H7 (cell line): ENCODE results near the gene RETREG2. TPM values are rescaled to one million over a fixed set of nuclear protein-coding genes. Genes with fewer than 3 reads are reported as not detected.

Experiments
- DNase-seq: peaks from one replicate; pipeline ENCODE4 v3.0.0; 2012
- H3K27me3 ChIP-seq: 2 replicates; pipeline ENCODE4 v1.6.0; 2011; ENCODE audit warnings: mild to moderate bottlenecking, low read length; ENCODE audit not compliant: control insufficient read depth, insufficient read depth
- H3K36me3 ChIP-seq: replicated peaks from 2 replicates; pipeline ENCODE4 v1.5.1; 2011; ENCODE audit warnings: low read length; ENCODE audit not compliant: control insufficient read depth, insufficient read depth
- H3K4me3 ChIP-seq: 2 replicates; pipeline ENCODE4 v1.5.1; 2011; ENCODE audit warnings: low read depth, mild to moderate bottlenecking, control low read depth, low read length, moderate library complexity; ENCODE audit not compliant: insufficient read depth
- total RNA-seq: library from RNA; depleted of rRNA; stranded (reverse); fragments of >200 nt; shearing (Covaris generic); gene quantifications from 2 replicates; pipeline ENCODE4 v1.2.3, GENCODE V29; 2014

RETREG2 gene
- total RNA-seq, 1 experiment from 2014 or later, result 64.5 TPM

GRCh38 chr2:219160186-219161017, 17.7 kb upstream of the RETREG2 start, which contains the start of gene NHEJ1:
Gene NHEJ1, minus strand, starts transcription at chr2:219160815. Its CDS starts 2,453 bp downstream, at chr2:219158362.
- Histone ChIP-seq H3K27me3 (peaks cover 1% of the 10 kb centered on the region; the same call in 1 of the 2 replicates), H3K36me3 (no peaks in the 10 kb centered on the region), H3K4me3 (peak within 1 kb of the TSS; percentile 73)

GRCh38 chr2:219161097-219161496, 17.0 kb upstream of the RETREG2 start:
- Histone ChIP-seq H3K4me3 (peak overlapping the region; percentile 73), H3K27me3 (peaks cover 1% of the 10 kb centered on the region; the same call in 1 of the 2 replicates), H3K36me3 (no peaks in the 10 kb centered on the region)
- no peak for DNase-seq

More at GRCh38 chr2:219160186-219161017, 17.7 kb upstream of the RETREG2 start, which contains the start of gene NHEJ1:
- peak; percentile 99 for DNase-seq

- Histone ChIP-seq H3K27me3 (peaks cover 1% of the 10 kb centered on the region; the same call in 1 of the 2 replicates), H3K4me3 (no peak overlapping the region), H3K36me3 (no peaks in the 10 kb centered on the region)
- DNase-seq, result no peak
Observed at GRCh38 chr2:219163156-219163555, 14.9 kb upstream of the RETREG2 start.

GRCh38 chr2:219165058-219165911, 12.8 kb upstream of the RETREG2 start:
- Histone ChIP-seq H3K4me3 (no peak overlapping the region), H3K36me3 (no peaks in the 10 kb centered on the region), H3K27me3 (peaks cover 1% of the 10 kb centered on the region; the same call in 1 of the 2 replicates)
- DNase-seq, result peak; percentile 25

- Histone ChIP-seq H3K4me3 (no peak overlapping the region), H3K27me3 (peaks cover 1% of the 10 kb centered on the region; the same call in 1 of the 2 replicates), H3K36me3 (no peaks in the 10 kb centered on the region; the same call in 1 of the 2 replicates)
- peak; percentile 23 for DNase-seq
Observed at GRCh38 chr2:219167997-219168396, 10.1 kb upstream of the RETREG2 start.

GRCh38 chr2:219168526-219168925, 9.5 kb upstream of the RETREG2 start:
- no peak for DNase-seq
- Histone ChIP-seq H3K4me3 (no peak overlapping the region), H3K36me3 (no peaks in the 10 kb centered on the region; the same call in 1 of the 2 replicates), H3K27me3 (peaks cover 1% of the 10 kb centered on the region; the same call in 1 of the 2 replicates)

GRCh38 chr2:219168932-219169331, 9.1 kb upstream of the RETREG2 start:
- Histone ChIP-seq H3K36me3 (no peaks in the 10 kb centered on the region; the same call in 1 of the 2 replicates), H3K4me3 (no peak overlapping the region), H3K27me3 (peaks cover 1% of the 10 kb centered on the region; the same call in 1 of the 2 replicates)
- DNase-seq, result no peak

- no peaks in the 10 kb centered on the region; the same call in 1 of the 2 replicates for H3K27me3 ChIP-seq
- no peak within 1 kb of the TSS for H3K4me3 ChIP-seq
- DNase-seq, result no peak
- H3K36me3 ChIP-seq, result peaks cover 4% of the 10 kb centered on the region
Observed at GRCh38 chr2:219169930-219170654, 8.0 kb upstream of the RETREG2 start, which contains the start of gene SLC23A3. Gene SLC23A3, minus strand, starts transcription at chr2:219170029. Its CDS starts 45 bp downstream, at chr2:219169984.

- peak; percentile 80 for DNase-seq
- Histone ChIP-seq H3K36me3 (peaks cover 4% of the 10 kb centered on the region), H3K27me3 (no peaks in the 10 kb centered on the region; the same call in 1 of the 2 replicates), H3K4me3 (no peak overlapping the region)
Observed at GRCh38 chr2:219171231-219171651, 6.8 kb upstream of the RETREG2 start.

GRCh38 chr2:219172231-219173154, 5.6 kb upstream of the RETREG2 start:
- no peaks in the 10 kb centered on the region; the same call in 1 of the 2 replicates for H3K27me3 ChIP-seq
- peak; percentile 21 for DNase-seq
- peaks cover 4% of the 10 kb centered on the region for H3K36me3 ChIP-seq
- no peak overlapping the region for H3K4me3 ChIP-seq

GRCh38 chr2:219173176-219173575, 4.9 kb upstream of the RETREG2 start:
- DNase-seq, result no peak
- peaks cover 4% of the 10 kb centered on the region for H3K36me3 ChIP-seq
- no peak overlapping the region for H3K4me3 ChIP-seq
- H3K27me3 ChIP-seq, result no peaks in the 10 kb centered on the region; the same call in 1 of the 2 replicates

GRCh38 chr2:219174146-219174545, 3.9 kb upstream of the RETREG2 start:
- peaks cover 4% of the 10 kb centered on the region for H3K36me3 ChIP-seq
- H3K27me3 ChIP-seq, result no peaks in the 10 kb centered on the region; the same call in 1 of the 2 replicates
- no peak for DNase-seq
- H3K4me3 ChIP-seq, result no peak overlapping the region

GRCh38 chr2:219174801-219175200, 3.3 kb upstream of the RETREG2 start:
- peak; percentile 6 for DNase-seq
- Histone ChIP-seq H3K4me3 (no peak overlapping the region), H3K27me3 (no peaks in the 10 kb centered on the region)

More at GRCh38 chr2:219174801-219175200, 3.3 kb upstream of the RETREG2 start:
- H3K36me3 ChIP-seq, result peaks cover 6% of the 10 kb centered on the region
